Globus pallidus (tissue), 1 donor: ENCODE data around the gene ANGPTL2.

Experiments used
- DNase-seq: peaks from one replicate; pipeline ENCODE4 v3.0.0-alpha.2; 2015; ENCODE audit warnings: low spot score

ANGPTL2 gene

GRCh38 chr9:127136081-127136879 lies 13.8 kb upstream of the ANGPTL2 start:
- no peak for DNase-seq

- DNase-seq: no peak
These were observed 12.8 kb upstream of the ANGPTL2 start for GRCh38 chr9:127135056-127135745.

- peak; percentile 95 for DNase-seq
These were observed 11.3 kb upstream of the ANGPTL2 start for GRCh38 chr9:127133739-127134167.

GRCh38 chr9:127132921-127133647 lies 10.6 kb upstream of the ANGPTL2 start:
- peak; percentile 78 for DNase-seq

GRCh38 chr9:127132375-127132774 lies 9.9 kb upstream of the ANGPTL2 start:
- no peak for DNase-seq

- no peak for DNase-seq
These were observed 9.4 kb upstream of the ANGPTL2 start for GRCh38 chr9:127131871-127132270.

- DNase-seq: peak; percentile 77
These were observed 8.5 kb upstream of the ANGPTL2 start for GRCh38 chr9:127130661-127131538.

DNA sequence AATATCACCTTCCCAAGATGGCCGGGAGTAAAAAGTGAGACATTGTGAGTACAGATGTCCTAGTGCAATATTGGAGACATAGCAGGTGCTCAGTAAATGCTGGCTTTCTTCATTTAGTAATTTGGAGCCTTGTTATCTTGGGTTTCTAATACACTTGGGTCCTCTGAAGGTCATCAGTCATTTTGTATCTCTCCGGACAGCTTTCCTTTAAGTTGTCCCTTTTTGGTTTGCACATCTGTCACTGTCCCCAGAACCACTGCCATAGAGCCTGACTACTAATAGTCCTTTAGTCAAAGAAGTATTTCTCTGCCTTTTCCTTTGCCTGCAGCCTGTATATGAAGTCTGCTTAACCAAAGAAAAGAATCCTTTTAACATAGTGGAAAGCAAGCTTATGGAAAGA lies 7.8 kb upstream of the ANGPTL2 start:
- no peak for DNase-seq

GRCh38 chr9:127129718-127130085 lies 7.3 kb upstream of the ANGPTL2 start:
- no peak for DNase-seq

- DNase-seq: no peak
These were observed 6.8 kb upstream of the ANGPTL2 start for GRCh38 chr9:127129073-127129717.

DNA sequence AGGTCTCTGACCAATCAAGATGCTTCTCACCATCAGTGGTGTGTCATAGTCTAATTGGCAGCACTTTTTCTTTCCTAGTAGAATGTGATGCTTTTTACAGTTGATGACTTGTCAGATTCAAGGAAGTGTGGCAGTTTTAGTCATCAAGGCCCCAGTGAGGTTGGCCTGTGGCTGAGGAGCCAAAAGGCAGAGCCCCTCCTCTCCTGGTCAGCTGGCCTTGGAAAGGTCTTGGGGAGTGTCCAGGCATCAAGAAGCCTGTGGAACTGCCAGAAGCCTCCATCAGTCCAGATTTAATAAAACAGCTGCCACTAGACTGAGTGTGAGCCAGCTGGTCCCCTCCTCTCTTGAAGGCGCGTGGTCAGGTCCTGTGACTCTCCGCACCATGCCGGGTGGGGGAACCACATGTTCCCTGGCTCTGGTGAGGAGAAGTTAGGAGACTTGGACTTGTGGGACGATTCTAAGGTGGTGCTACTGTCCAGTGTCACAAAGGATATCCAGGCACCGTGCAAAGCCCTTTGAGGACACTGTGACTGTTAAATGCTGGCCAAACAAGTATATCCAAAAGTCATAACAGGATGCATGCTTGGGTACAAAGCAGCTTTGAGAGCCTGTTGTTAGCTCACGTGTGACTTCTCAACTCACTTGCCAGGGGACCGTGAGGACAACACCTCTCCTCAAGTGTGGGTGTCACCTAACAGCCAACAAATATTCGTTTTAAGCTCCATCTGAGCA lies 6.1 kb upstream of the ANGPTL2 start:
- peak; percentile 77 for DNase-seq

GRCh38 chr9:127126971-127127370 lies 4.5 kb upstream of the ANGPTL2 start:
- DNase-seq: no peak

- no peak for DNase-seq
These were observed 2.4 kb upstream of the ANGPTL2 start for GRCh38 chr9:127124792-127125191.

DNA sequence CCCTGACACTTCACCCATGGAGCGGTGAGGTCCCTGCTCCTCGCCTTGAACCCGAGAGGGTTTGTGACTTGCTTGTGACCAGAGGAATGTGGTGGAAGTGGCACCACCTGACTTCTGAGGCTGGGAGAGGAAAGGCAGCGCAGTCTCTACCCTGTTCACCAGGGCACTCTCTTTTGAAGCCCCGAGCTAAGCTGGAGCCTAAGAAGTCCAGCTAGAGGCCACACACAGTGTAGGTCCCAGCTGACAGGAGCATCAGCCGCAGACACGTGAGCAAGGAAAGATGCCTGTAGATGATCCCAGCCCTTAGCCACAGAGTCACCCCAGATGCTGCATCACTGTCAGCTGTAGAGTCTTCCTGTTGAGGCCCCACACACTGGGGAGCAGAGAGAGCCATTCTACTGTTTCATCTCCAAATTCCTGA lies 1.7 kb upstream of the ANGPTL2 start:
- no peak for DNase-seq

GRCh38 chr9:127123064-127123890 lies 842 bp upstream of the ANGPTL2 start:
- DNase-seq: no peak

GRCh38 chr9:127121628-127122175 lies 733 bp downstream of the ANGPTL2 start:
- DNase-seq: peak; percentile 49

DNA sequence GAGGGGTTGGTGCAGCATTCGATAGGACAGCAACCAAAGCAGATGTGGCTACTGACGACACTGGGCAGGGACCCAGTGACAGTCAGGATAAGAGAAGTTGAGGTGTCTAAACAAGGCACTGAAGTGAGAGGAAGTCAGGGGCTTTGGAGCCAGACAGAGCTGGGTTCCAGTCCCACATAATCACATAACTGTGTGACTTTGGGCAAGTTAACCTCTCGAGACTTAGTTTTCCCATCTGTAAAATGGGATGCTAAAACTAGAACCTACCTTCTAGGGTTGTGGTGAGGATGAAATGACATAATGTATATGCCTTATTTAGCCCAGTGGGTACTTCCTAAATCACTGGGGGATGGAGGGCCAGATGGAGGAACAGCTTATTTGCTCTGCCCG lies 3.1 kb downstream of the ANGPTL2 start:
- no peak for DNase-seq

DNA sequence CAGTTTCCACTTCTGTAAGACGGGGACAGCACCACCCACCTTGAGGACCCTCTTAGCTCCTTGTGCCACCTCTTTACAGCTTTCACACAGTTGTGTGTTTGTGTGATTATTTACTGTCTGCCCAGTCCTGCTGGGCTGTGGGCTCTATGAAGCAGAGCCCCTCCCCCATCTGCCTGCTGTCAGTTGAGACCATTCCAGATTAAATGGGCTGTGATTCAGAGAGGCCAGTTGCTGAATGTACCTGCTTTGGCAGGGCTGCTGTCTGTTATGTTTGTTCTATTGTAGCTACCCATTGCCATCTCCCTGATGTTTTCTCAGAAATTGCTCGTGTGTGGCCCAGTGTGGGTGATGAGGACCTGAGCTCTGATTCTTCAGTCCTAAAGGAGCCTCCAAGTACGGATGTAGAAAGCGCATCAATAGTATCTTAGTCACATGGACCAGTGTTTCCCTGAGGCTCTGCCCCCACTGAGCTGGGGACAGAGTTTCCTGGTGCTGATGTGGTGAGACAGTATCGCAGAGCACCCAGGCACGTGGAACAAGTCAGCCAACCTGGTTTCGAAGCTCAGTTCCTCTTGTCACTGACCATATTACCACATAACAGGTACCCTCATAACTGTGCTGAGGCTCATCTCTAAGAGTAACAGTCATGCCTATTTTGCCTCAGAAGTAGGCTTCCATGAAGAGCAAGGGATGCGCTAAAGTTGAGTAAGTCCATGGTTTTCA lies 3.7 kb downstream of the ANGPTL2 start:
- no peak for DNase-seq

GRCh38 chr9:127117801-127118200 lies 4.6 kb downstream of the ANGPTL2 start:
- no peak for DNase-seq
